ENCODE data around the gene TMEM108. TPM values are rescaled to one million over a fixed set of nuclear protein-coding genes. Genes with fewer than 3 reads are reported as not detected.

The TMEM108 gene
- total and polyA plus RNA-seq, 2 of the 4 experiments (the other 2 are of a cell fraction) = 0.18 to 2.2 TPM

DNA sequence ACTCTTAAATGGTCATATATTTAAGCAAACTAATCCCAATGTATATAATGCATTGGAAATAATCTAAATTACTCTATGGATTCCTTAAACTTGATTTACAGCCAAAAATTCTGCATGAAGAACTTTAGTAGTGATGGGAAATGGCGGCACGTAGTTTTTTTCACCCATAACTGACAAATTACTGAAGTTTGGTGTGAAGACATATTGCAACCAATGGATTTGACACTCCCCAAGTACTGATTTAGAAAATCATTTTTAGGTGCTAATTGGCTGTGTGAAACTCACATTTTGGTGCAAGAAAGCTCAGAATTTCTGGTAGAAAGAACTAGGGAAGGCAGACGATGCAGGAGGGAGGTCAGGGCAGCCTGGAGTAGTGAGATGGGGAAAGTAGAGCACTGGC lies 19.3 kb upstream of the TMEM108 start:
- in situ Hi-C loops (cut with MboI; ENCODE audit: low sequenced_read_pairs) = no loop called here

More for the DNA sequence above, 19.3 kb upstream of the TMEM108 start:
- H4K91ac ChIP-seq (ENCODE audit: insufficient read depth, low read depth, low read length) = no peak overlapping the region
- no peaks in the 10 kb centered on the region for H3K4me1 ChIP-seq (ENCODE audit: control insufficient read depth, insufficient read depth, low read length)
- ATAC-seq (ENCODE audit: low read depth) (no peak), DNase-seq (no peak)
- H3K4me3 ChIP-seq (ENCODE audit: insufficient read depth, low read depth, low read length) = no peak overlapping the region
- H3K79me1 ChIP-seq (ENCODE audit: low read depth in 1 of 2, low read length in 2 of 2) = no peaks in the 10 kb centered on the region
- H2BK20ac ChIP-seq (ENCODE audit: low read depth, low read length) = no peak overlapping the region
- TF ChIP-seq, protein P1, sequence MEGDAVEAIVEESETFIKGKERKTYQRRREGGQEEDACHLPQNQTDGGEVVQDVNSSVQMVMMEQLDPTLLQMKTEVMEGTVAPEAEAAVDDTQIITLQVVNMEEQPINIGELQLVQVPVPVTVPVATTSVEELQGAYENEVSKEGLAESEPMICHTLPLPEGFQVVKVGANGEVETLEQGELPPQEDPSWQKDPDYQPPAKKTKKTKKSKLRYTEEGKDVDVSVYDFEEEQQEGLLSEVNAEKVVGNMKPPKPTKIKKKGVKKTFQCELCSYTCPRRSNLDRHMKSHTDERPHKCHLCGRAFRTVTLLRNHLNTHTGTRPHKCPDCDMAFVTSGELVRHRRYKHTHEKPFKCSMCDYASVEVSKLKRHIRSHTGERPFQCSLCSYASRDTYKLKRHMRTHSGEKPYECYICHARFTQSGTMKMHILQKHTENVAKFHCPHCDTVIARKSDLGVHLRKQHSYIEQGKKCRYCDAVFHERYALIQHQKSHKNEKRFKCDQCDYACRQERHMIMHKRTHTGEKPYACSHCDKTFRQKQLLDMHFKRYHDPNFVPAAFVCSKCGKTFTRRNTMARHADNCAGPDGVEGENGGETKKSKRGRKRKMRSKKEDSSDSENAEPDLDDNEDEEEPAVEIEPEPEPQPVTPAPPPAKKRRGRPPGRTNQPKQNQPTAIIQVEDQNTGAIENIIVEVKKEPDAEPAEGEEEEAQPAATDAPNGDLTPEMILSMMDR (conservative IDR thresholded peaks at IDR 0.05; ENCODE audit: low read depth, low read length) = no peak
- TF ChIP-seq MAZ (IDR thresholded peaks at IDR 0.05; ENCODE audit: borderline replicate concordance, low read depth, low read length) = no peak
- no peak for TF ChIP-seq NFE2L2 (IDR thresholded peaks at IDR 0.05; ENCODE audit: low read depth, low read length)
- no peak for TF ChIP-seq RCOR1 (IDR thresholded peaks at IDR 0.05; ENCODE audit: insufficient replicate concordance, low read length)
- TF ChIP-seq FOS (IDR thresholded peaks at IDR 0.05; ENCODE audit: low read depth, low read length) = no peak
- no peak for TF ChIP-seq RAD21 (IDR thresholded peaks at IDR 0.05; ENCODE audit: low read length)
- TF ChIP-seq CHD1 (IDR thresholded peaks at IDR 0.05; ENCODE audit: low read depth, low read length) = no peak
- no peak for TF ChIP-seq RFX5 (IDR thresholded peaks at IDR 0.05; ENCODE audit: low read depth, low read length)
- TF ChIP-seq, protein P2, sequence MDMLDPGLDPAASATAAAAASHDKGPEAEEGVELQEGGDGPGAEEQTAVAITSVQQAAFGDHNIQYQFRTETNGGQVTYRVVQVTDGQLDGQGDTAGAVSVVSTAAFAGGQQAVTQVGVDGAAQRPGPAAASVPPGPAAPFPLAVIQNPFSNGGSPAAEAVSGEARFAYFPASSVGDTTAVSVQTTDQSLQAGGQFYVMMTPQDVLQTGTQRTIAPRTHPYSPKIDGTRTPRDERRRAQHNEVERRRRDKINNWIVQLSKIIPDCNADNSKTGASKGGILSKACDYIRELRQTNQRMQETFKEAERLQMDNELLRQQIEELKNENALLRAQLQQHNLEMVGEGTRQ (IDR thresholded peaks at IDR 0.05; ENCODE audit: low read depth, low read length) = no peak
- TF ChIP-seq SMC3 (IDR thresholded peaks at IDR 0.05; ENCODE audit: low read depth, low read length) = no peak
- TF ChIP-seq, protein P3, sequence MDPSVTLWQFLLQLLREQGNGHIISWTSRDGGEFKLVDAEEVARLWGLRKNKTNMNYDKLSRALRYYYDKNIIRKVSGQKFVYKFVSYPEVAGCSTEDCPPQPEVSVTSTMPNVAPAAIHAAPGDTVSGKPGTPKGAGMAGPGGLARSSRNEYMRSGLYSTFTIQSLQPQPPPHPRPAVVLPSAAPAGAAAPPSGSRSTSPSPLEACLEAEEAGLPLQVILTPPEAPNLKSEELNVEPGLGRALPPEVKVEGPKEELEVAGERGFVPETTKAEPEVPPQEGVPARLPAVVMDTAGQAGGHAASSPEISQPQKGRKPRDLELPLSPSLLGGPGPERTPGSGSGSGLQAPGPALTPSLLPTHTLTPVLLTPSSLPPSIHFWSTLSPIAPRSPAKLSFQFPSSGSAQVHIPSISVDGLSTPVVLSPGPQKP (IDR thresholded peaks at IDR 0.05; ENCODE audit: borderline replicate concordance, low read depth, low read length) = no peak
- TF ChIP-seq MAFK (IDR thresholded peaks at IDR 0.05; ENCODE audit: low read depth, low read length) = no peak
- no peak for TF ChIP-seq MXI1 (IDR thresholded peaks at IDR 0.05; ENCODE audit: borderline replicate concordance, low read depth, low read length)
- TF ChIP-seq POLR2A (IDR thresholded peaks at IDR 0.05; ENCODE audit: low read depth, low read length) = no peak
- TF ChIP-seq BHLHE40 (IDR thresholded peaks at IDR 0.05; ENCODE audit: low read depth, low read length) = no peak
- TF ChIP-seq CEBPB (IDR thresholded peaks at IDR 0.05; ENCODE audit: low read depth, low read length) = no peak
- H4K8ac ChIP-seq (ENCODE audit: low read depth in 2 of 2, low read length in 2 of 2) = no peak overlapping the region
- no peak overlapping the region for H3K4ac ChIP-seq (ENCODE audit: low read depth, low read length)
- intact Hi-C loops (cut with micrococcal nuclease) = no loop called here
- H2AFZ ChIP-seq (replicated peaks; ENCODE audit: low read length, poor library complexity) = no peak overlapping the region
- no peak overlapping the region for H4K5ac ChIP-seq (ENCODE audit: low read depth, low read length)
- ChIA-PET POLR2A (ENCODE audit: unreplicated experiment) (no interaction called here), CTCF (no interaction called here)
- H3K14ac ChIP-seq (replicated peaks; ENCODE audit: low read depth, low read length) = no peak overlapping the region
- no peak overlapping the region for H2BK120ac ChIP-seq (ENCODE audit: low read depth, low read length)
- H3K9me3 ChIP-seq (ENCODE audit: control insufficient read depth, insufficient read depth, low read length) = no peaks in the 10 kb centered on the region
- H3K27ac ChIP-seq (ENCODE audit: insufficient read depth, low read length) = no peak overlapping the region
- no TSS peak for BruUV-seq (replicated peaks)
- H3K56ac ChIP-seq (ENCODE audit: extremely low read depth, insufficient read depth, low read length) = no peak overlapping the region
- no peak overlapping the region for H3K4me2 ChIP-seq (ENCODE audit: low read depth, low read length)
- H4K20me1 ChIP-seq (ENCODE audit: insufficient read depth, low read length) = no peaks in the 10 kb centered on the region
- H3K36me3 ChIP-seq (ENCODE audit: control insufficient read depth, insufficient read depth, low read length) = no peaks in the 10 kb centered on the region
- dilution Hi-C loops (cut with HindIII; ENCODE audit: low sequenced_read_pairs, unreplicated experiment) = no loop called here
- H3K27me3 ChIP-seq (ENCODE audit: control insufficient read depth, insufficient read depth, low read length) = no peaks in the 10 kb centered on the region
- no peak overlapping the region for H2BK15ac ChIP-seq (ENCODE audit: low read depth, low read length)
- H3K18ac ChIP-seq (ENCODE audit: low read depth, low read length) = no peak overlapping the region
- no peak overlapping the region for H2BK5ac ChIP-seq (ENCODE audit: low read depth, low read length, poor library complexity, severe bottlenecking)
- H3K9me1 ChIP-seq (ENCODE audit: insufficient read depth, low read length) = no peaks in the 10 kb centered on the region
- WGBS, 2 experiments (ENCODE audit: extremely low coverage in 2 of 2, insufficient read length in 1 of 2) = 60% methylated on average over 1 of the region's 3 CpGs; no CpG with 5 or more reads in 1 of the 2 experiments
- no peak overlapping the region for H3K23ac ChIP-seq (ENCODE audit: low read depth, low read length)
- no peak overlapping the region for H2AK5ac ChIP-seq (ENCODE audit: low read depth, low read length)
- H2AK9ac ChIP-seq (replicated peaks; ENCODE audit: low read depth, low read length, poor library complexity) = no peak overlapping the region
- no peak overlapping the region for H3K9ac ChIP-seq (ENCODE audit: low read depth, low read length)
